Activated T-helper 1 cell treated with anti-CD3 and anti-CD28 coated beads, Interleukin-2, amount 50 U/mL, for 16 hours (primary cell): Measurements from ENCODE around the gene AMN1.
"Not testable (repeated sequence)": the region's sequence is repeated elsewhere in the genome, so short reads cannot be mapped to it uniquely, and the experiment has no call there.

ENCODE experiments used
- DNase-seq, 2 donors: peaks; one replicate each; pipeline ENCODE4 v3.0.0-alpha.2; 2020; ENCODE audit warnings: low read depth in 1 of 2, low spot score in 1 of 2

Gene AMN1

DNA sequence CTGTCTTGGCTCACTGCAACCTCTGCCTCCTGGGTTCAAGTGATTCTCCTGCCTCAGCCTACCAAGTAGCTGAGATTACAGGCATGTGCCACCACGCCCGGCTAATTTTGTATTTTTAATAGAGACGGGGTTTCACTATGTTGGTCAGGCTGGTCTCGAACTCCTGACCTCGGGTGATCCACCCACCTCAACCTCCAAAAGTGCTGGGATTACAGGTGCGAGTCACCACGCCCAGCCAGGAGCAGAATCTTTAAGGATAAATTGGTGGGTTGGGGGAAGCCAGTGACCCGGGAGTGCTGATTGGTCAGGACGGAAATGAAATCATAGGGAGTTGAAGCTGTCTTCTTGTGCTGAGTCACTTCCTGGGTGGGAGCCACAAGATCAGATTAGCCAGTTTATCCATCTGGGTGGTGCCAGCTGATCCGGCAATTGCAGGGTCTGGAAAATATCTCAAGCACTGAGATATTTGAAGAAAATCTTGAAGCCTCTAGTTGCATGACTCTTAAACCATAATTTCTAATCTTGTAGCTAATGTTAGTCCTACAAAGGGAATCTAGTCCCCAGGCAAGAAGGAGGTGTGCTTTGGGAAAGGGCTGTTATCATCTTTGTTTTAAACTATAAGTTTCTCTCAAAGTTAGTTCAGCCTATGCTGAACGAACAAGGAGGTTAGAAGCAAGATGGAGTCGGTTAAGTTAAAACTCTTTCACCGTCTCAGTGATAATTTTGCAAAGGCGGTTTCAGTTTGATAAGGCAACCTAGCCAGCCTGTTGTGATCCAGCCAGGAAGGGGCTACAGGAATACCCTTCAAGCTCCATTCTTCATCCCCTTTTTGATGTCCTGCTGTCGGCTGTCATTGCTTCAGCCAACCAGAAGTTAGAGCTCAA lies 5.0 kb upstream of the AMN1 start:
- not testable (repeated sequence) for DNase-seq

DNA sequence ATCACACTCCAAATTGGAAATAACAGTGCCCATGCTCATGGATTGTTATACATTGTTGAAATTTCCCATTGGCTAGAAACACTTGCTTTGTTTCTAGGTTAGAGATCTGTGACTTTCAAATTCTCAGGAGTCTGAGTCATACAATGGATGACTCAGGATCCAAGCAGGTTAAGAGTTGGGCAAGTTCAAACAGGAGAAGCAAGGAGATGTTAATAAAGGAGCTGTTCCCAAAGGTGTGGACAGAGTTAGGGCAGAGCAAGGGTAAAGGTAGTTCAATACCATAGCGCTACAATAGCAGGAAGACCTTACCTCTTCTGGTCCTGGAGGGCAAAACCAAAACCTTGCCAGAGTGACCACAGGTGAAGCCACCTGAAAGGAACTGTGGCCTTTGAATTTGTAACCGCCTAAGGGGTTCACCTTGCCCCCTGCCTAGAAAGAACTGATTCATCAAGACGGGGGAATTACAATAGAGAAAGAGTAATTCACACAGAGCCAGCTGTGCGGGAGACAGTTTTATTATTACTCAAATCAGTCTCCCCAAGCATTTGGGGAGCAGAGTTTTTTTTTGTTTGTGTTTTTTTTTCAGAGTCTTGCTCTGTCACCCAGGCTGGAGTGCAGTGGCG lies 4.2 kb upstream of the AMN1 start:
- no peak for DNase-seq

DNA sequence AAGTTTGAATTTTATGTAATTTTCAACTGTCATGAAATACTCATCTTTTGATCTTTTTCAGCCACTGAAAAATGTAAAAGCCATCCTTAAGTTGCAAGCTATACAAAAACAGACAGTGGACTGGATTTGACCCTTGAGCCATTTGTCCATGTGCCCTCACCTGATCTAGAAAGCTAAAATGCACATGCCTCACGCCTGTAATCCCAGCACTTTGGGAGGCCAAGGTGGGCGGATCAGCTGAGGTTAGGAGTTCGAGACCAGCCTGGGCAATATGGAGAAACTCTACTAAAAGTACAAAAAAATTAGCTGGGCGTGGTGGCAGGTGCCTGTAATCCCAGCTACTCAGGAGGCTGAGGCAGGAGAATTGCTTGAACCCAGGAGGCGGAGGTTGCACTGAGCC lies 2.4 kb upstream of the AMN1 start:
- not testable (repeated sequence) for DNase-seq

DNA sequence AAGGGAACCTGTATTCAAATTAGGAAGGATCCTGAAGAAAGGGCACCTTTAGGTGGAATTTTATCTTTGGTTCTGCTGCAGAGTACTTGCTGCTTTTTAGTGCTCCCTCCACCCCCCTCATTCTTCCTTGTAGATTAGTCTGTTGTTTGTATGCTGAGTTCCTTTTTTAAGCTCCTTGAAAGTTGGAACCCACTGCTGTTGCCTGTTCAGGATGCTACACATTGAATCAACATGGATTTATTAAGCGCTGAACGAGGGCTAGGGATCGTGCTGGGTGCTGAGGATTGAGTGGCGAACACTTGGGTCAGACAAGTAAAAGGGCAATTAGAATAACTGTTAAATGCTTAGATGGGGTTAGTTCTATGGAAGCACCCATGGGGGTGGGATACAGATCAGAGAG lies 884 bp upstream of the AMN1 start:
- no peak for DNase-seq

DNA sequence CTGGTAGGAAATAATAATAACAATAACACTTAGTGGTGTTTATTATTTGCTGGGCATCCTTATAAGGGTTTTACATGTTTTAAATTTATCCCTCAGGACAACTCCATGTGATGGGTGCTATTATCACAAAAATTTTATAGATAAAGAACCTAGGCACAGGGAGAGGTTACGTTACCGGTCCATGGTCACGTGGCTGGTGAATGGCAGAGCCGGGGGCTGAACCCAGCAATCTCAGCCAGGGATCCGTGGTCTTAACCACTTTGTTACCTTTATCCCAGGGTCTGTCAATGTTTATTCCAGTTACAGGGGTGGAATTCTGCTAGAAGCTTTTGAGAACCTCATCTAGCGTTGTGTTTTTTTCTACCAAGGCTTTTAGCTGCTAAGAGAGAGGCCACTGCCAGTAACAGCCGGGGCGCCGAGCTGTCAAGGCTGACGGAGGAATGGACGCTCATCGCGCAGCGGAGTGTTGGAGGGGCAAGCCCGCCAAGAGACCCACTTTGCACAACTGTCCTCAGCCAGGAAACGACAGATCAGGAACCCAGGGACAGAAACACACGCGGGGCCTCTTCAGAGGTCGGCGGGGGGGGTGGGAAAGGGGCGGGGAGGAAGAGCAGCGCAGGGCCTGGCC lies 418 bp downstream of the AMN1 start:
- DNase-seq: no peak

DNA sequence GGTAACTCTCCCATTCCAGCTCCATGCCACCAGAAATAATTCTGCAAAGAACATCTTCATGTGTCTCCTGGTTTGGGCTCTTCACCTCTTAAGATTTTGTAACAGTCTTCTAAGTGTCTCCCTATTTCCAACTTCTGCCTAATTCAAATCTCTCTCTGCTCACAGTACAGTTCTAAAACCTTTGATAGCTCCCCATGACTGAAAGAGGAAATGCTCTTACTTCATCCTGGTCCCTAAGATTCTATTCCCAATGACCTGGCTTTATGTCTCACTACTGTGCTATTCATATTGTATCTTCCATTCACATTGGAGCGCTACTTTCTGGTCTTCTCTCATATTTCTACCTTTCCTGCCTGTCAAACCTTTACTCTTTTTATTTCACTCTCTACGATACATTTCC lies 1.6 kb downstream of the AMN1 start:
- DNase-seq: no peak

DNA sequence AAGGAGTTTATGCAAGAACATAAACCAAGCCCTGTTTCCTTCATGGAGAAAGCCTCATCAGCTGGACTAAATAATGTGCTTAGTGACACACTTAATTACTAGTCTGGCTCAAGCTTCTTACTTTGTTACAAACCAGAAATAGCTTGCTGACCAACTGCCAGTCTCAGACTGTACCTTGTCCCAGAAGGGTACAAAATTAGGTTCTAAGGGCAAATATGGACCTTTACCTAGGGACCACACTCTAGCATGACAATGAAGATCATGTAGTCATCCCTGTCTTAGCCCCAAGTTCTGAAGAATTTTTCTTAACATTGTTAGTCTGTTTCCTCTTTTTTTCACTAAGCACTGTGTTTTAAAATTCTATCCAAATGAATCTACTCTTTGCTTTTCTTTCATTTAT lies 2.2 kb downstream of the AMN1 start:
- DNase-seq: no peak

DNA sequence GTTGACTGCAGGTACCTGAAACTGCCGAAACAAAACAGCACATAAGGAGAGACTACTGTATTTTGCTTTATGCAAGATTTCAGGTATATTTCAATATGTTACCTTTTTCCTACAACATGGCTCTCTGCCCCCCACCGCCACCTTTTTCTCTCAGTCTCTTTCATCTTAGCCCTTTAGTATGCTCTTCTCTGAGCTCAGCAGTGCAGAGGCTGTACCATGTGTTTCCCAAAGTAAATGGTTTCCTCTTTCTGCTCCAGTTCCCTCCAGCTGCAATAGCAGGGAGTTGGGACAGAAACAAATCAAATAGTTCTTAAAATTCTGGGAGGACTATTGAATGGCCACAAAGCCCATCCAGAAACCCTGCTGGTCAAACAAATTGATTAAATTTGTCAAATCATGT lies 4.3 kb downstream of the AMN1 start:
- DNase-seq: no peak

DNA sequence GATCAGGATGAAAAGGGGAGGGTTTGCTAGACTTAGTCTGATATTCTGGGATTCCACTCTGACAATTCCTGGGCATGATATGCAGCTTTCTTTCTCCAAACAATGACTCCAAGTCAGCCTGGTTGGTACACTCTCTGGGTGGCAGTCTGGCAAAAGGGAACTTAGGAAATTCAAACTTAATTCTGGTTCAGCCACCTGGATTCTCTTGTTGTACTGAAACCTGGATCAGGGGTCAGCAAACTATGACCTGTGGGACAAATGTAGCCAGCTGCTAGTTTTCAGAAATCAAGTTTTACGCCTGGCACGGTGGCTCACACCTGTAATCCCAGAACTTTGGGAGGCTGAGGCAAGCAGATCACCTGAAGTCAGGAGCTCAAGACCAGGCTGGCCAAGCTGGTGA lies 6.2 kb downstream of the AMN1 start:
- DNase-seq: no peak

DNA sequence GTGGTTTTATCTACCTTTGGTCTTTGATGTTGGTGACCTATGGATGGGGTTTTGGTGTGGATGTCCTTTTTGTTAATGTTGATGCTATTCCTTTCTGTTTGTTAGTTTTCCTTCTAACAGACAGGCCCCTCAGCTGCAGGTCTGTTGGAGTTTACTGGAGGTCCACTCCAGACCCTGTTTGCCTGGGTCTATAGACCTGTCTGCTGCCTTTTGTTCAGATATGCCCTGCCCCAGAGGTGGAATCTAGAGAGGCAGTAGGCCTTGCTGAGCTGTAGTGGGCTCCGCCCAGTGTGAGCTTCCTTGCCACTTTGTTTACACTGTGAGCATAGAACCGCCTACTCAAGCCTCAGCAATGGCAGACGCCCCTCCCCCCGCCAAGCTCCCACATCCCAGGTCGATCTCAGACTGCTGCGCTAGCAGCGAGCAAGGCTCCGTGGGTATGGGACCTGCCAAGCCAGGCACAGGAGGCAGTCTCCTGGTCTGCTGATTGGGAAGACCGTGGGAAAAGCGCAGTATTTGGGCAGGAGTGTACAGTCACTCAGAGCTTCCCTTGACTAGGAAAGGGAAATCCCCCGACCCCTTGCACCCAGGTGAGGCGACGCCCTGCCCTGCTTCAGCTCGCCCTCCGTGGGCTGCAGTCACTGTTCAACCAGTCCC lies 10.2 kb downstream of the AMN1 start:
- not testable (repeated sequence) for DNase-seq

DNA sequence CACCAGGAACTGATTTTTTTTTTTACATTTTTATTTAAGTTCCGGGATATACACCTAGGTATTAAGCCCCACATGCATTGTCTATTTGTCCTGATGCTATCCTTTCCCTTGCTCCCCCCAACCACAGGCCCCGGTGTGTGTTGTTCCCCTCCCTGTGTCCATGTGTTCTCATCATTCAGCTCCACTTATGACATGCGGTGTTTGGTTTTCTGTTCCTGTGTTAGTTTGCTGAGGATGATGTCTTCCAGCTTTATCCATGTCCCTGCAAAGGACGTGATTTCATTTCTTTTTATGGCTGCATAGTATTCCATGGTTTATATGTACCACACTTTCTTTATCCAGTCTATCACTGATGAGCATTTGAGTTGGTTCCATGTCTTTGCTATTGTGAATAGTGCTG lies 11.8 kb downstream of the AMN1 start:
- not testable (repeated sequence) for DNase-seq

DNA sequence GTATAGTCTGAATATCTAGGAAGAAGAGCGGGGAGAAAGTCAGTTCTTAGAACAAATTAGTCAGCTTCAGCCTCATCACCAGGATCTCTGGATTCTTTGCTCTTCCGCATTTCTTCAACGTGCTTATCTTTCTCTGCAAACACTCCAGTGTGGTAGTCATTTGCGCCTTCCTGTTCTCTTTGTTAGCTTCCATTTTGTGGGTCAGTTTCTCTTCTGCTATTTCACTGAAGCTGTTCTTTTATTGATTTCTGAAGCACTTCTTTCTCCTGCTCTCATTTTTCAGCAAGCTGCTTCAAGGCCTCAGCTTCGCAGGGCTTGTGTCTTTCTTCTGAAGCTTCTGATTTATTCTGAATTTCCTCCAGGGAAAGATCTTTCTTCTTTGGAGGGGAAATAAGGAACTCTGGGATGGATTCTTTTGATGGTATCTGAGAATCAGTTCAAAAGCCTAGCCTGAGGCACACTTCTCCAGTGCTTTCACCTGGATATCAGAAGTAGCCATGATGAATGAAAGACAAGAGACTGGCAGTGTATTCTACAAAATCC lies 13.5 kb downstream of the AMN1 start:
- no peak for DNase-seq

DNA sequence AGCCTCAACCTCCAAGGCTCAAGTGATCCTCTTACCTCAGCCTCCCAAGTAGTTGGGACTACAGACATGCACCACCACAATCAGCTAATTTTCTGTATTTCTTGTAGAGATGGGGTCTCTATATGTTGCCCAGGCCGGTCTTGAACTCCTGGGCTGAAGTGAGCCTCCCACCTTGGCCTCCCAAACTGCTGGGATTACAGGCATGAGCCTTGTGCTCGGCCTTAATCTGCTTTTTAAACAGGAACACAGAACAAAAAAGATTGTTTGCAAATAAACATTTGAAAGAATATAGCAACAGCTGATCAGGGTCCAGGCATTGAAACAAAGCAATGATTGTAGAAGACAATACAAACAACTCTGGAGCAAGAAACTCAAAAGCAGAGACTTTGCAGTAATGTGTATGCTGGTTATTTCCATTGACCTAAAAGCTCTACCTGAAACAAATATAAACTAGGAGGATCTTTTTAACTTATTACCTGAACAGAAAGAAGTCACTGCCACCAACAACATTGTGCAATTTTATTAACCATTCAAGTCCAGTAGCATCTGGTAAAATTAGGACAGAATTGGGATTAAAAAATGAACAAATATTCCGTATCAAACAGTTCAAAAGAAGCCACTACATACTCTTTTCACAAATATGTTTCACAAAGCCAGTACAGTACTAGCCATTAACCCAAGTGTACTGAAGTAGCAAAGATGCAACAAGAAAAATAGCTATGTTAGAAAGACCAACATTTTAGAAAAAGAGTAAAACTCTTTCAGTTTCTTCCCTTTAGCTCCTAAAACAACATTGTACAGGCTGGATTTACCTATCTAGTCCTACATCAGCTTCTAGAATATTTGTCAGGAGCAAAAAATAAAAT lies 14.2 kb downstream of the AMN1 start:
- no peak for DNase-seq

DNA sequence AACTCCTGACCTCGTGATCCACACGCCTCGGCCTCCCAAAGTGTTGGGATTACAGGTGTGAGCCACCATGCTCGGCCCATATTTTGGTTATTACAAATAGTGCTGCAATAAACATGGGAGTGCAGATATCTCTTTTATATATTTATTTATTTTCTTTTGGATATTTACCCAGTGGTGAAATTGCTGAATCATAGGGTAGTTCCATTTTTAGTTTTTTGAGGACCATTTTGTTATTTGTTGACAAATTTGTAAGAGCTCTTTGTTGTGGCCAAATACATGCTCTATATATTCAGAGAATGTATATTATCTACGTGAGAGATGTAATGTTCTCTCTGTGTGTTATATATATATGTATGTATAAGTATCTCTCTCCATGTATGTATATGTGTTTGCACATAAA lies 15.9 kb downstream of the AMN1 start:
- DNase-seq: no peak

DNA sequence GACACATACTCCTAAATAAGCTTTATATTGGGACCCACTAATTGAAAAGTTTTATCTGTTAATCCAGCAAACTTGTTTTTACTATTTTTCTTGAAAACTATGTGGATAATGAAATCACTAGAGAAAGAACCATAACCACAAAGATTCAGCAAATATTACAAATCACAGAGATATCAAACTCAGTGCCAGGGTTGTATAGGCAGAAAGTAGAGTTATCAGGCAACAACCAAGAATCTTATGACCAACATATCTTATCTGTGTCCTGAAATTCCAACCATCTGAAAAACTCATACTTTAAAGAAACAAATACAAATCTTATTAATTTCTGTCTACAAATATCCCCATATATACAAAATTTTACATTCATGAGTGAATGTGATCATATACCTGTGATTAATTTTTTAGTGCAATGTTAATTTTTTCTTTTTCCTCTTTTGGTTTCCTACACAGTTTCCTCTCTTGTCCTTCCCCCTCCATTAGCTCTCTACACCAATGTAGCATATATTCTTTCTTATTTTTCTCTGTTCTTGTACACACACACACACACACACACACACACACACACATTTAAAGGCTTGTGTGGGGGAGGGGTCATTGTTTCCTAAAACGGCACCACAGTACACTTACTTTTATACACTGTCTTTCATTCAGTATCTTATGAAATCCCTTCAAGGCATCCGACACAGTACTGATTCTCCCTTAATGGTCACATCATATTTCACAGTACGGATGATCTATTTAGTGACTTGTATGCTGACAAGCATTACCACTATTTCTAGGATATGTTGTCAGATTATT lies 18.6 kb downstream of the AMN1 start:
- no peak for DNase-seq

DNA sequence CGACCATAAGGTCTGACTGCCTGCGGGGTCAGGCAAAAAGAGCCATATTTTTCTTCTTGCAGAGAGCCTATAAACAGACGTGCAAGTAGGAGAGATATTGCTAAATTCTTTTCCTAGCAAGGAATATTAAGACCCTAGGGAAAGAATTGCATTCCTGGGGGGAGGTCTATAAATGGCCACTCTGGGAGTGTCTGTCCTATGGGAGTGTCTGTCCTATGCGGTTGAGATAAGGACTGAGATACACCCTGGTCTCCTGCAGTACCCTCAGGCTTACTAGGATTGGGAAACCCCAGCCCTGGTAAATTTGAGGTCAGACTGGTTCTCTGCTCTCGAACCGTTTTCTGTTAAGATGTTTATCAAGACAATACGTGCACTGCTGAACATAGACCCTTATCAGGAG lies 20.7 kb downstream of the AMN1 start:
- not testable (repeated sequence) for DNase-seq

DNA sequence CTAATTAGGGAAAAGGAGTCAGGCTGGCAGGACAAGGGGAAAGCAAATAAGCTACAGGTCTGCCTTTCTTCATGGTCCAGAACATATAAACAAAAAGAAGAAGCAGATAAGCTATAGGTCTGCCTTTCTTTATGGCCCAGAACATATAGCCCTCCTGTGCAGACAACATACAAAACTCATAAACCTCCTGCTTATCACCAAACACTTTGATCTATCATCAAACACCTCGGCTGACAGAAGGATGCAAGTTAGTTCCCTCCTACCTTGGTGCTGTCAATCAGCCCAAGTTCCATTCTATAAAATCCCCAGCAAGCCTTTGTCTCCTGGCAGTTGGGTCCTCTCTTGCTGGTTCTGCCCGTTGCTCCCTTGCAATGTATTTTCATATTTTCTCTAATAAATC lies 23.2 kb downstream of the AMN1 start:
- no peak for DNase-seq

DNA sequence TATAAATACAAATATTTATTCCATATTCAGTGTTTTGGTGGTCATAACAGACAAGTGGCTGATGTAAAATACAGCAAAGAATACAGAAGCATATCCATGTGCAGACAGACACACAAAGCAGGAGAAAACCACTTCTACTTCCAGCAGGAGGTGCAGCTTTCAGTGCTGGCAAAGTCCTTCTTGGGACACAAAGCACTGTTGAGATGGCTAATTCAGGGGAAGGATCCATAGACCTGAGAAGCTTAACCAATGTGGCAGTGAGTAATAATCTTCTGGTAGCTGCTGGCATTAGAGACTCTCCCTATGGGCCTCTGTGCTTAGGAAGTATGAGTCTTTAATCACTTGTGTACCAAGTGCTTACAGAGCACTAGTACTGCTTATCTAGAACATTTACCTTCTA lies 26.8 kb downstream of the AMN1 start:
- DNase-seq: no peak

DNA sequence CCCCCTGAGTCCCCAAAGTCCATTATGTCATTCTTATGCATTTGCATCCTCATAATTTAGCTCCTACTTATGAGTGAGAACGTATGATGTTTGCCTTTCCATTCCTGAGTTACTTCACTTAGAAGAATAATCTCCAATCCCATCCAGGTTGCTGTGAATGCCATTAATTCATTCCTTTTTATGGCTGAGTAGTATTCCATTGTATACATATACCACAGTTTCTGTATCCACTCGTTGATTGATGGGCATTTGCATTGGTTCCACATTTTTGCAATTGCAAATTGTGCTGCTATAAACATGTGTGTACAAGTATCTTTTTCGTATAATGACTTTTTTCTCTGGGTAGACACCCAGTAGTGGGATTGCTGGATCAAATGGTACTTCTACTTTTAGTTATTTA lies 38.9 kb downstream of the AMN1 start:
- DNase-seq: not testable (repeated sequence)

DNA sequence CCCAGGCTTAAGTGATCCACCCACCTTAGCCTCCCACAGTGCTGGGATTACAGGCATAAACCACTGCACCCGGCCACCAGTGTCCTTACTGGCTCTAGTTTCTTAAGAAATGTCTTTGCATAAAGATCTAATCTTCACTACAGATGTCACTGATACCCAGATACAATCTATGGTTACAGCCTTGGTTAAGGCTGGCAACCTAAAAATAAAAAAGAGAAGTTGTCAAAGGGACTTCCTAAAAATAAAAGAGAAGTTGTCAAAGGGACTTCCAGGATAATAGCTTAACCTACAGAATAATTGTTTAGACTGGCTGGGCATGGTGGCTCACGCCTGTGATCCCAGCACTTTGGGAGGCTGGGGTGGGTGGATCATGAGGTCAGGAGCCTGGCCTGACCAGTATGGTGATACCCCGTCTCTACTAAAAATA lies 41.7 kb downstream of the AMN1 start:
- DNase-seq: no peak
